Epithelial cell of esophagus (primary cell): Measurements from ENCODE around the gene GPR156.

Source experiments
- DNase-seq: peaks from one replicate; pipeline ENCODE4 v3.0.0; 2010; ENCODE audit warnings: low read depth
- H3K4me3 ChIP-seq: 2 replicates; pipeline ENCODE4 v1.5.1; 2011; ENCODE audit warnings: mild to moderate bottlenecking, low read length, control low read depth
- CTCF ChIP-seq: IDR thresholded peaks from 2 replicates; pipeline ENCODE4 v1.5.1; 2011; ENCODE audit warnings: low read depth, mild to moderate bottlenecking, low read length, control low read depth, inconsistent platforms; ENCODE audit not compliant: insufficient read depth; ENCODE audit errors: missing control alignments

GPR156 gene

DNA sequence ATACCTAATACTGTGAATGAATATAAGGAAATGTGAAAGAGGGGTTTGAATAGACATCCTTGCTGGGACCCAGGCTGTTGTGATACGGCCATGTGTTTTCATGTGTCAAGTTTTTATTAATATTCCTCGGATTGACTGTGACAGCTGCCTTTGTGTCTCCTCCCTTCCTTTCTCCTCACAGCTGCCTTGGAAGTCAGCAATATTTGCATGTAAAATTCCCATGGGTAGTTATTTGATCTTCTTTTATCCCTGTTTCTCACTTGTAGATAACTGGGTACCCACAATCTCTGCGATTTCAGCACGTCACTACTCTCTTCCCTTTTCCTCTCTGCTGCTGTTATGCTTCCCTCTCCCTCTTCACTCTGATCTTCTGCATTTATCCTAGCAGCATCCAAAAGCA lies 9.4 kb downstream of the GPR156 start:
- no peak for TF ChIP-seq CTCF
- DNase-seq: no peak
- no peak overlapping the region for H3K4me3 ChIP-seq

DNA sequence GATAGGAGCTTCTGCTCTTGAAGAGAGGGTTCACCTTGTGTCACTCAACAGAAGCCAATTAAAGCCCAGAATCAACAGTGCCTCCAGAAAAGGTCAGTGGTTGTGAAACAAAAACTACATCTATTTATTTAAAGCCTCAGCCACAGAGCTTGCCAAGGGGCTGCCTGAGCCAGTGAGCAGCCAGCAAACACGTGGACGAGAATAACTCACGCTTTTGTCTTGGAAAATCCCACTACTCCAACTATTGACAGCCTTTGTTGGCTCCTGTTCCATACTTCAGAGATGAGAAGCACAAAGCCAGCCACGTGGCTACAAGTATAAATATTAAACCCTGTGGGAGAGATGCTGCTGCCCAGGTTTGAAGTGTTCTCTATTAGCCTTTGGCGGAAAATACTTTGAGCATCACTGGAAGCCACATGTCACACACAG lies 10.3 kb downstream of the GPR156 start:
- H3K4me3 ChIP-seq: no peak overlapping the region
- TF ChIP-seq CTCF: no peak
- DNase-seq: no peak

DNA sequence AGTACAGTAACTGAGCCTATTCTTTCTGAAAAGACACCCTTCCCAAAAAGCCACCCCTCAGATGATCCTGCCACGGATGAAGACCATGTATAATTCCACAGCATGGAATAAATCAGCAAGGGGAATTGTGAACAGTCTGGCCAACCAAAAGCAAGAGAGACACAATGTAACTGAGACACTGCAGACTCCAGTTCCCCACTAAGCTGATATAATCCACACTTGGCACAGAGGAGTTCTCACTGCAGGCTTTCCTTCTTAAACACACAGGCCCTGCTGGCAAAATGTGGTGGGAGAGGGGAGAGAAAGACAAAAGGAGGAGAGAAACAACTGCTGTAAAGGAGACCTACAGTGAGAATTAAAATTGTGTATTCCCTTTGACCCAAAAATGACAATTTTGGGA lies 12.7 kb downstream of the GPR156 start:
- no peak for TF ChIP-seq CTCF
- H3K4me3 ChIP-seq: no peak overlapping the region
- DNase-seq: no peak

GRCh38 chr3:120265989-120266388 lies 19.0 kb downstream of the GPR156 start:
- H3K4me3 ChIP-seq: no peak overlapping the region
- no peak for DNase-seq
- no peak for TF ChIP-seq CTCF

GRCh38 chr3:120264963-120265362 lies 20.1 kb downstream of the GPR156 start:
- peak; percentile 60 for DNase-seq
- TF ChIP-seq CTCF: no peak
- H3K4me3 ChIP-seq: no peak overlapping the region

- DNase-seq: no peak
- no peak overlapping the region for H3K4me3 ChIP-seq
- no peak for TF ChIP-seq CTCF
These were observed 21.2 kb downstream of the GPR156 start for GRCh38 chr3:120263792-120264191.

GRCh38 chr3:120258009-120258408 lies 27.0 kb downstream of the GPR156 start:
- no peak for TF ChIP-seq CTCF
- H3K4me3 ChIP-seq: no peak overlapping the region
- DNase-seq: no peak
